CD4-positive, alpha-beta T cell (primary cell): Measurements from ENCODE around the gene ZNF396. TPM values are rescaled to one million over a fixed set of nuclear protein-coding genes. Genes with fewer than 3 reads are reported as not detected.
A peak's percentile ranks its signal among the peaks of the same experiment; 100 is the strongest.

Experiments used
- ATAC-seq: fragments of 200-7000 bp; cut with Tn5 transposase; one replicate; pipeline ENCODE4 v1.10.0; 2022; ENCODE audit warnings: mild to moderate bottlenecking; ENCODE audit not compliant: poor library complexity
- CTCF ChIA-PET: fragments of 350-600 bp; sonication (Branson Sonifier 250); formaldehyde crosslinking; loops from one replicate; lab custom pipeline; 2021; ENCODE audit warnings: antibody characterized with exemption, inconsistent platforms; lab: Charles Lee
- POLR2A ChIA-PET: fragments of 350-600 bp; sonication (Branson Sonifier 250); formaldehyde crosslinking; loops from one replicate; lab custom pipeline; 2021; ENCODE audit warnings: antibody characterized with exemption, inconsistent platforms; lab: Charles Lee
- DNase-seq, 14 experiments: peaks; one replicate each; pipeline ENCODE4 v3.0.0-alpha.2; 2013 to 2020; ENCODE audit warnings: mixed read lengths in 2 of 14
- H3K27ac ChIP-seq, 2 donors: one replicate each; pipeline versions ENCODE4 v1.5.1 to v1.7.0; 2013; ENCODE audit warnings: low read length in 2 of 2, low read depth in 1 of 2, mild to moderate bottlenecking in 1 of 2
- H3K27me3 ChIP-seq, 2 experiments: 1 replicate in 1 of 2; 2 replicates in 1 of 2; pipeline versions ENCODE4 v1.6.1 to v1.7.0; 2013; ENCODE audit warnings: low read length in 2 of 2, control low read depth in 1 of 2, mild to moderate bottlenecking in 1 of 2, moderate library complexity in 1 of 2; ENCODE audit not compliant: insufficient read depth in 2 of 2, control insufficient read depth in 1 of 2
- H3K36me3 ChIP-seq: one replicate; pipeline ENCODE4 v1.6.1; 2013; ENCODE audit warnings: low read length, control low read depth; ENCODE audit not compliant: insufficient read depth
- H3K4me1 ChIP-seq: one replicate; pipeline ENCODE4 v1.6.1; 2013; ENCODE audit warnings: low read length, control low read depth; ENCODE audit not compliant: insufficient read depth
- H3K4me3 ChIP-seq: one replicate; pipeline ENCODE4 v1.5.1; 2013; ENCODE audit warnings: mild to moderate bottlenecking, low read length, moderate library complexity
- H3K9me3 ChIP-seq, 2 experiments: 1 replicate in 1 of 2; 2 replicates in 1 of 2; pipeline versions ENCODE4 v1.6.1 to v1.7.0; 2013; ENCODE audit warnings: low read length in 2 of 2, mild to moderate bottlenecking in 2 of 2, control low read depth in 1 of 2, moderate library complexity in 1 of 2; ENCODE audit not compliant: control insufficient read depth in 1 of 2, insufficient read depth in 1 of 2
- H3K27ac Mint-ChIP-seq: one replicate; pipeline ENCODE4 v1.8.0; 2020; ENCODE audit warnings: mixed read lengths
- H3K27me3 Mint-ChIP-seq: one replicate; pipeline ENCODE4 v1.8.0; 2021; ENCODE audit warnings: mixed read lengths
- H3K36me3 Mint-ChIP-seq: one replicate; pipeline ENCODE4 v1.8.0; 2021; ENCODE audit warnings: low read depth, mixed read lengths
- H3K4me1 Mint-ChIP-seq: one replicate; pipeline ENCODE4 v1.8.0; 2021; ENCODE audit warnings: low read depth, mixed read lengths
- H3K4me3 Mint-ChIP-seq: one replicate; pipeline ENCODE4 v1.8.0; 2020; ENCODE audit warnings: mild to moderate bottlenecking, mixed read lengths
- H3K9me3 Mint-ChIP-seq: one replicate; pipeline ENCODE4 v1.8.0; 2020; ENCODE audit warnings: mixed read lengths
- CTCF ChIP-seq: fragments of 200-600 bp; IDR thresholded peaks from one replicate; pipeline ENCODE4 v1.8.0; 2022; ENCODE audit warnings: antibody characterized with exemption, mild to moderate bottlenecking
- intact Hi-C, 2 experiments: fragments of 100-400 bp; cut with DNase I in 1 of 2; cut with micrococcal nuclease in 1 of 2; formaldehyde crosslinking; loops; one replicate each; pipeline versions ENCODE4 v1.15.1 to v1.9.0; 2023 to 2025; cut with DNase I, micrococcal nuclease
- total RNA-seq, 174 experiments: library from RNA in 2 of 174; stranded (reverse) in 2 of 174; gene quantifications; one replicate each; pipeline ENCODE4 v1.2.3 and lab custom pipeline; 2021 to 2026

The ZNF396 gene
- total RNA-seq, 2 experiments from 2014 or later, result 0.25 to 0.28 TPM

GRCh38 chr18:35343936-35344735, 33.0 kb downstream of the ZNF396 start, which contains the start of gene ZNF24:
TSS of gene ZNF24 (minus strand) at chr18:35344420. CDS start at chr18:35340650, 3,770 bp downstream.
- Mint-ChIP-seq H3K36me3 (peaks cover 19% of the 10 kb centered on the region), H3K9me3 (no peaks in the 10 kb centered on the region), H3K27ac (peak within 1 kb of the TSS; percentile 97), H3K4me1 (peaks cover 55% of the 10 kb centered on the region), H3K4me3 (peak within 1 kb of the TSS; percentile 97), H3K27me3 (no peaks in the 10 kb centered on the region)
- intact Hi-C loops, result loop anchor here (1.0 to 10.0 kb wide), 7 partner anchors 54 to 1481 kb away; partner anchors contain the start of genes GALNT1 (in 1 of the 2), KIAA1328 (in 1 of the 2), MAPRE2 (in 1 of the 2) and RPRD1A (in 1 of the 2)
- peak; percentile 92 for ATAC-seq
- Histone ChIP-seq H3K27ac (peak within 1 kb of the TSS; percentile 99), H3K9me3 (no peaks in the 10 kb centered on the region), H3K36me3 (peaks cover 17% of the 10 kb centered on the region), H3K4me1 (peaks cover 27% of the 10 kb centered on the region), H3K4me3 (peak within 1 kb of the TSS; percentile 96), H3K27me3 (no peaks in the 10 kb centered on the region)
- POLR2A ChIA-PET, result interaction anchor here (0.8 to 3.4 kb wide), 14 partner anchors 11 to 628 kb away, joined by 3 to 30 read pairs (median 5); partner anchors contain the start of genes INO80C, MAPRE2, RMP24 and ZNF397
- DNase-seq, result peak; percentile 83 to 95 (median 88)
- no peak for TF ChIP-seq CTCF
- CTCF ChIA-PET, result interaction anchor here (0.7 to 1.5 kb wide), 5 partner anchors 11 to 318 kb away, joined by 3 to 5 read pairs (median 3); partner anchors contain the start of genes MAPRE2 and ZNF397

GRCh38 chr18:35343488-35343935, 33.6 kb downstream of the ZNF396 start:
- ChIA-PET POLR2A (interaction anchor here (0.8 to 3.4 kb wide), 14 partner anchors 12 to 629 kb away, joined by 3 to 30 read pairs (median 5); partner anchors contain the start of genes INO80C, MAPRE2, RMP24 and ZNF397), CTCF (interaction anchor here (1.2 to 1.5 kb wide), 2 partner anchors 103 to 303 kb away, joined by 3 read pairs; partner anchors contain the start of genes MAPRE2 and ZNF397)
- Histone ChIP-seq H3K4me1 (peaks cover 27% of the 10 kb centered on the region), H3K4me3 (peak overlapping the region; percentile 96), H3K9me3 (no peaks in the 10 kb centered on the region), H3K27me3 (no peaks in the 10 kb centered on the region), H3K36me3 (peaks cover 23% of the 10 kb centered on the region), H3K27ac (peak overlapping the region; percentile 99)
- no peaks in the 10 kb centered on the region for H3K27me3 Mint-ChIP-seq
- peaks cover 19% of the 10 kb centered on the region for H3K36me3 Mint-ChIP-seq
- peaks cover 61% of the 10 kb centered on the region for H3K4me1 Mint-ChIP-seq
- TF ChIP-seq CTCF, result no peak
- H3K9me3 Mint-ChIP-seq, result no peaks in the 10 kb centered on the region
- peak overlapping the region; percentile 97 for H3K27ac Mint-ChIP-seq
- DNase-seq, result no peak
- H3K4me3 Mint-ChIP-seq, result peak overlapping the region; percentile 97
- intact Hi-C loops, result loop anchor here (5.0 to 10.0 kb wide), 5 partner anchors 241 to 1481 kb away; partner anchors contain the start of genes GALNT1 (in 1 of the 2), KIAA1328 (in 1 of the 2), MAPRE2 (in 1 of the 2) and RPRD1A (in 1 of the 2)
- ATAC-seq, result no peak

GRCh38 chr18:35337286-35337685, 39.9 kb downstream of the ZNF396 start:
- ChIA-PET CTCF (interaction anchor here (1.5 kb wide), 1 partner anchor 49 kb away, joined by 6 read pairs; no protein-coding TSS in a partner anchor), POLR2A (no interaction called here)
- Histone ChIP-seq H3K4me3 (no peak overlapping the region), H3K27me3 (no peaks in the 10 kb centered on the region), H3K4me1 (peaks cover 11% of the 10 kb centered on the region), H3K36me3 (peaks cover 84% of the 10 kb centered on the region), H3K9me3 (no peaks in the 10 kb centered on the region), H3K27ac (no peak overlapping the region)
- Mint-ChIP-seq H3K27me3 (no peaks in the 10 kb centered on the region), H3K9me3 (no peaks in the 10 kb centered on the region), H3K4me3 (no peak overlapping the region), H3K4me1 (peaks cover 70% of the 10 kb centered on the region), H3K36me3 (no peaks in the 10 kb centered on the region), H3K27ac (peak overlapping the region; percentile 27)
- ATAC-seq (no peak), DNase-seq (no peak)
- TF ChIP-seq CTCF, result no peak
- intact Hi-C loops, result no loop called here
